Stimulated activated CD4-positive, alpha-beta T cell treated with anti-CD3 and anti-CD28 coated beads, Interleukin-15, amount 100 ng/mL, for 1 hour (primary cell): ENCODE data around the gene DEPDC1.
A peak's percentile ranks its signal among the peaks of the same experiment; 100 is the strongest.
"Not testable (repeated sequence)": the region's sequence is repeated elsewhere in the genome, so short reads cannot be mapped to it uniquely, and the experiment has no call there.

Source experiments
- DNase-seq, 2 donors: peaks; one replicate each; pipeline ENCODE4 v3.0.0-alpha.2; 2020; ENCODE audit warnings: low read depth in 1 of 2, low spot score in 1 of 2

The DEPDC1 gene, protein sequence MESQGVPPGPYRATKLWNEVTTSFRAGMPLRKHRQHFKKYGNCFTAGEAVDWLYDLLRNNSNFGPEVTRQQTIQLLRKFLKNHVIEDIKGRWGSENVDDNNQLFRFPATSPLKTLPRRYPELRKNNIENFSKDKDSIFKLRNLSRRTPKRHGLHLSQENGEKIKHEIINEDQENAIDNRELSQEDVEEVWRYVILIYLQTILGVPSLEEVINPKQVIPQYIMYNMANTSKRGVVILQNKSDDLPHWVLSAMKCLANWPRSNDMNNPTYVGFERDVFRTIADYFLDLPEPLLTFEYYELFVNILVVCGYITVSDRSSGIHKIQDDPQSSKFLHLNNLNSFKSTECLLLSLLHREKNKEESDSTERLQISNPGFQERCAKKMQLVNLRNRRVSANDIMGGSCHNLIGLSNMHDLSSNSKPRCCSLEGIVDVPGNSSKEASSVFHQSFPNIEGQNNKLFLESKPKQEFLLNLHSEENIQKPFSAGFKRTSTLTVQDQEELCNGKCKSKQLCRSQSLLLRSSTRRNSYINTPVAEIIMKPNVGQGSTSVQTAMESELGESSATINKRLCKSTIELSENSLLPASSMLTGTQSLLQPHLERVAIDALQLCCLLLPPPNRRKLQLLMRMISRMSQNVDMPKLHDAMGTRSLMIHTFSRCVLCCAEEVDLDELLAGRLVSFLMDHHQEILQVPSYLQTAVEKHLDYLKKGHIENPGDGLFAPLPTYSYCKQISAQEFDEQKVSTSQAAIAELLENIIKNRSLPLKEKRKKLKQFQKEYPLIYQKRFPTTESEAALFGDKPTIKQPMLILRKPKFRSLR

DNA sequence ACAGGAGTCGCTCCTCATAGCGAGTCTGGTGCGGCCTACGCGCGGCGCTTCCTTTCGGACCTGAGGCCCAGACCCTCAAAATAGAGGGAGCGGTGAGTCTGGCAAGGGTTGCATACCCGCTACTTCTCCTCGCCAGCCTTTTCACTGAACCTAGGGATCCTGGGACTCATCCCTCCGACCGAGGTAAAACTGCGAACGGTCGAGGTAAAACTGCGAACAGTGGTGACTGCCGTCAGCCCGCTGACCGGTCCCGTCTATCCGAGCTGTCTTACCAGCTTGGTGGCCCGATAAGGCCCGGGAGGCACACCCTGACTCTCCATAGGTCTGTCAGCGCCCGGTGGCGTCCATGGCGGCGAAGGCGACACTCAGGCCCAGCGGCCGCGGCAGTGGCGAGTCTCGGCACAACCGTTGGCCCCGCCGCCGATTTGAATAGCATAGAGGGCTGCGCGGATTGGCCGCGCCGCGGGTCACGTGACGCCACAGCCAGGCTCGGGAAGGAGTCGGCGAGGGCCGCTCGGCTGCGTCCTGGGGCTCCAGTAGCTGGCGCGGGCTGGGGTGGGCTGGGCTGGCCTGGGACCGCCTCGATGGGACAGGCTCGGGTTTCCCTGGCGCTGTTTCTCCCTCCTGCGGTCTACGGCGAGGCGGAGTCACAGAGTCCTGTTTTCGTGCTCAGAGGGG lies at the start of gene DEPDC1:
DEPDC1 (minus strand) TSS at position 403 of the 678 bp plus-strand sequence; CDS start at position 320, 83 bp downstream.
- peak; percentile 28 to 54 for DNase-seq

DNA sequence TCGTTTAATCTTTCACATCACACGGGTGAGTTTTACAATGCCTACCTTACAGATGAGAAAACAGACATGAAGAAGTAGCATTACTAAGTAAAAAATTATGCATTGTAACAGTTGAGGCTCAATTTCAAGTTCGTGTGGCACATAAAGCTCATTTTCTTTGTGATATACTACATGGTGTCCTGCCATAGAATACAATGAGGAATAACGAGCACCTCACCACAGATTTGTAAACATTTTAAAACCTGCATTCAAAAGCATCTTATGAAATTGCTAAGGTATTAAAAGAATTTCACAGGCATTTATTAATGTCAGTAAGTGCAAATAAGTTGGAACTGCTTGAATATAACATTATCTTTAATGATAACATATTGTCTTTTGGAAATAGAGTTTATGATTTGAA lies 47.8 kb upstream of the DEPDC1 start:
- DNase-seq: no peak

DNA sequence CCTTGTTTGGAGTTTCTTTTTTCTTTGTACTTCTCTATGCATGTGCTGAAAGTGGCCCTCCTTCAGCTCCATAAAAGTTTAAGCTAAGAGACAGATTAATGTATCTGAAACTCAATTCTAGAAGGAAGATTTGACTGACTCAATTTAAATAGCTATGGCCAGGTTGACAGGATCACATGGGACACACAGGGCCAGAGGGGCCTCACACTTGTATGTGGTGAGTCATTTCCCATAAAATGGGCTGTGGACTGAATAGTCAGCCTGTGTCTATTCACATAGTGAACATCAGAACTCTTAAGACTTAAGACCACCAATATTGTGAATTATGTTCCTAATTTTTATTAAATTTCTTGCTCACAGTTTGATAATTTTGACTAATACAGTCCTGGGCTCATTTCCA lies 45.7 kb upstream of the DEPDC1 start:
- DNase-seq: no peak

DNA sequence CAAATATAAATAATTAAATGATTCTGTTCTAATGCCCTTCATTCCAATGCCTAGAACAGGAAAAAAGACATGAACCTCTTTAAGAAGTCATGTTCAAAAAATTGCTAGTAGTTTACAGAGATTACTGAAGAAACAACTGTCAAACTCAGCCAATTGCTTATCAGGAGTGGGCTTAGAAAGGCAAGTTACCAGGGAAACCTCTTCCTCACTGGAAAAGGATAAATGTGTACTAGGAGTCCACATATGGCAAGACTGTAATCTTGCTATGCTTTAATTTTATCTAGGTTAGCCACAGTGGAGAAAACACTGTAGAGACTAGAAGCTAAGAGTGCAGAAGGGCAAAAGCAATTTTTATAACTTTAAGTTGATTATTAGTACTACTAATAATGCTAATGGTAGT lies 42.1 kb upstream of the DEPDC1 start:
- DNase-seq: no peak

DNA sequence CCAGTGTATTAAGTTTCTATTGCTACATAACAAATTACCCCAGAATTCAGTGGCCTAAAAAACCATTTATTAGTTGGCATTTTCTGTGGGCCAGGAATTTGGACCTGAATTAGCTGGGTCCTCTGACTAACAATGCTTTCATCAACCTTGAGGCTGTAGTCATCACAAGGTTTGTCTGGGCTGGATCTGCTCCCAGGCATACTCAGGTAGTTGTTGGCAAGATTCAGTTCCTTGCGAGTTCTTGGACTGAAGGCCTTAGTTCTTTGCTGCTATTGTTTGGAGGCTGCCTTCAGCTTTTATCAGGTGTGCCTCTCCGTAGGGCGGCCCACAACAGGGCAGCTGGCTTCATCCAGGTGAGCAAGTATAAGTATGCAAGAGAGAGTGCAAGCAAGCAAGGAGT lies 31.4 kb upstream of the DEPDC1 start:
- DNase-seq: no peak

DNA sequence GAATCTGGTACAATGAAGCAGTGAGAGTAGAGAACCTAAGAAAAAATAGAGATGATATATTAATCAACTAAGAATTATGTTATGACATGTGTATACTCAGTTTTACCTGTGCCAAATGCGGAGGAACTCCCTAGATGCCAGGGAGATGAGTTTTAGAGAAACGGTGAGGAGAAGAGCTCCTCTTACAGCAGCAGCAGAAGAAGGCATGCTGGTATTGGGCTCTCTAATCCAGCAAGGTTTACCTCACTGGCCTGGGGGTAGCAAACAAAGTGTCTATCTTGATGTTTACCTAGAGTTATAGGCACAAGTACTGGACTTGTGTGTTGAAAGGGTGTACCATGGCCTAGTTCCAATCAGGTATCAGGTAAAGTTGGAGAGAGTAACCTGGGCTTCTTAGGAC lies 28.9 kb upstream of the DEPDC1 start:
- DNase-seq: no peak

DNA sequence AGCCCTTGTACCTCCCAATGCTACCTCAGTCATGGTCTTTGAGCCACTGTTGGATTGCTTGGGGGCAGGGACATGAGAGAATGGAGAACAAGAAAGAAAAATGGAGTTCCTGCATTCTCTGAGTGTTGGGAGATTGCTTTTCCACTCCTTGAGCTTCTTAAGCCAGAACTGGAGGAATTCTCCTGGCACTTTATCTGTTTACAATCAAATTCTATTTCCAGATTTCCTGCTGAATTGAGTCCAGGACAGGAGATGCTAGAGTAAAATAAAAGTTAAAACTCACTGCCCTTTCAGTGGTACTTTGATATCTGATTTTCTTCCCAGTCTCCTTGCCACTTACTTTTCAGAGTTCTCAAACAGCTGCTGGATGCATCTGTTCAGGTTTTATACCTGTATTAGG lies 24.4 kb upstream of the DEPDC1 start:
- DNase-seq: no peak

DNA sequence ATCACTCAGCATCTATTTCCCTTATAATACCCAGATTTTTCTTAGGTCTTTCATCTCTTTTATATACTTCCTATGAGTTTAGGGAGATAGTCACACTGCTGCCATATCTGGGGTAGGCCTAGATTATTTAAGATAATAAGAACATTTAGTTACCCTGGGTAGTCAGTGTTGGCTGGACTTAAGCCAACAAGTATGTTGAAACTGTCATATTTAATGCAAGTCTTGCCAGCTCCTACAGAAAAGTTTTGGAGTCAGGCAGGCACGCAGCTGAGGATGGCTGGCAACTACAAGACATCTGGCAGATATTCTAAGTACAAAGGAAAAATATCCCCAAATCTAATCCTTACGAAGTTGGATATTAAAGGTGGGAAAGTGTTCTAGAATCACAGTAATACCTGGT lies 19.2 kb upstream of the DEPDC1 start:
- DNase-seq: no peak

DNA sequence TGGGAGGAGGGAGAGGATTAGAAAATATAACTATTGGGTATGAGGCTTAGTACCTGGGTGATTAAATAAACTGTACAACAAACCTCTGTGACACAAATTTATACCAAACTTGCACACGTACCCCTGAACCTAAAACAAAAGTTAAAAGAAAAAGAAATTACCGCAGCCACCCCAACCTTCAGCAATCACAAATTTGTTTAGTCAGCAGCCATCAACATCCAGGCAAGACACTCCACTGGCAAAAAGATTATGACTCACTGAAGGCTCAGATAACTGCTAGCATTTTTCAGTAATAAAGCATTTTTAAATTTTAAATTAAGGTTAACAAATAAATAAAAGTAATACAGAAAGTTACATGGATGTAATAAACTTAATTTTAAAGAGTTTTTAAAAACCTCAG lies 14.4 kb upstream of the DEPDC1 start:
- DNase-seq: no peak

DNA sequence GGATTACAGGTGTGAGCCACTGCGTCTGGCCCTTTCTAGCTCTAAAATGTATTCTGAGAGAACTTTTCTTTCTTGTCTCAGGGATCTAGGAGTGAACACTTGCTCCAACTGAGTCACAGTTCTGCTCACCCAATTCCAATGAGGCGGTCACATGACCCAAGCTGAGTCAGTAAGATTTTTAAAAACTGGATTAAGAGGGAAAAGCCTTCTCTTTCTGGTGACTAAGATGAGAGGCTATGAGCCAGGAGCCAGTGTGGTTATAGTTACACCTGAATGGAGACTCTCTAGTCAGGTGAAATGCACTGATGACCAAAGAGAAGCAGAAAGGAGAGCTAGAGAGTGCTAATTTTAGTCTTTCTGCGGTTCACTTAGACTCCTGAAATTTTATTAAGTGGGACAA lies 9.5 kb upstream of the DEPDC1 start:
- no peak for DNase-seq

DNA sequence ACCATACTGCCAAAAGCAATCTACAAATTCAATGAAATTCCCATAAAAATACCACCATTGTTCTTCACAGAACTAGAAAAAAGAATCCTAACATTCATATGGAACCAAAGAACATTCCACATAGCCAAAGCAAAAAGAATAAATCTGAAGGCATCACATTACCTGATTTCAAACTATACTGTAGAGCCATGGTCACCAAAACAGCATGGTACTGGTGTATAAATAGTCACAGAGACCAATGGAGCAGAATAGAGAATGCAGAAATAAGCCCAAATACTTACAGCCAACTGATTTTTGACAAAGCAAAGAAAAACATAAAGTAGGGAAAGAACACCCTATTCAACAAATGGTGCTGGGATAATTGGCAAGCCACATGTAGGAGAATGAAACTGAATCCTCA lies 6.2 kb upstream of the DEPDC1 start:
- DNase-seq: no peak

DNA sequence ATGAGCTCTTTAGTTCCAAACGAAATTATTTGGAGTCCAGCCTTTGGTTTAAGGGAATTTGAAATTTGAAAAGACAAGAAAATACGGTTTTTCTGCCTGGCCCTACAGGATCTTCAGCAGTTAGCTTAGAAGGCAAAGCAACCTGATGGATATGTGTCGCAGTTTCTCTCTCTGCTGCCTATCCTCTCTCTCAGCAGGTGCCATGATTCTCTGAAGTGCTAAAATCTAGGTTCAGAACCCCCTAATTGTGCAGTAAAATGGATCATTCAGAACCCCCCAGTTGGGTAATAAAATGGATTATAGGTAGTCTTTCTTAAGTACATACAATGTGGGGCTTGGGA lies 446 bp upstream of the DEPDC1 start:
- no peak for DNase-seq

DNA sequence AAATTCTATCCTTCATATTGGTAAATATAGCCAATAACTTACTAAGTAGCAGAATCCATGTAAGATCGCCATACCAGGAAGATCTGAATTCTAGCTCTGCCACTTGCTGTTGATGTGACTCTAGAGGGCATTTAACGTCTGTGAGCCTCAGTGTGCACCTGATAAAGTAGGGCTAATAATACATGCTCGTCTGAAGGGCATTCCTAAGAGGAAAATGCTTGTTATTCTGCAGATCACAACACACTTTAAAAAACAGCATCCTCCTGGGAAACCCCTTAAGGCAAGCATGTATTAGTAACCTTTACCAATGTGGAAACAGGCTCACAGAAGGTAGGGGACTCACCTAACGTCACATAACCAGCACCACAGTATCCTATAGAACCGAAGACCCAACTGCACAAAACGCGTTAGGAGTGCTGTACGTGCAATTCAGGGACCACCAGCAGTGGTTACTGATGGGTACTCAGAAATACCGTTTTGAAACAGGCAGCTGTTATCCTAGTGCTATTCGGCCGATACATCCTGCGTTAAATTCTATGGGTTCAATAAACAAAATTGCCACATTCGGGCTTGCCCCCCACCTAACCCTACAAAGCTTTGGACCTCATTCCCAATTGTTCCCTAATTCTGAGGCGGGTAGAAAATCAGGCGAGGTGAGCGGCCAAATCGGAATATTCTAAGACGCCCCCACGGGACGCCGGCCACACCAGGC lies 758 bp downstream of the DEPDC1 start:
- DNase-seq: no peak

DNA sequence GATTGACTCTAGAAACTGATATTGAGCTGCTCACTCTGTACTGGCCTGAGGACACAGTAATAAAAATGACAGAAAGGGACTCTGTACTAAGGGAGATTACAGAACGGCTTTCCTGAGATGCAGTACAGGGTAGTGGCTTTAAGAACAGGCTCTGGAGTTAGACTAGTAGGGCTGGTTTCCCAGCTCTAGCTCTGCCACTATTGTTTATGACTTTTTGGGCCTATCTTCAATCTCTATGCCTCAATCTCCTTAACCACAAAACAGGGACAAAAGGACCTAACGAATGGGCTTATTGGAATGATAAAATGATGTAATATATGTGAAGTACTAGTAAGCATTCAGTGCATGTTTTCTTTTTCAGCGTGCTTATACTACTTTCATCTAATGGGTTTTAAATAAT lies 1.4 kb downstream of the DEPDC1 start:
- DNase-seq: no peak

DNA sequence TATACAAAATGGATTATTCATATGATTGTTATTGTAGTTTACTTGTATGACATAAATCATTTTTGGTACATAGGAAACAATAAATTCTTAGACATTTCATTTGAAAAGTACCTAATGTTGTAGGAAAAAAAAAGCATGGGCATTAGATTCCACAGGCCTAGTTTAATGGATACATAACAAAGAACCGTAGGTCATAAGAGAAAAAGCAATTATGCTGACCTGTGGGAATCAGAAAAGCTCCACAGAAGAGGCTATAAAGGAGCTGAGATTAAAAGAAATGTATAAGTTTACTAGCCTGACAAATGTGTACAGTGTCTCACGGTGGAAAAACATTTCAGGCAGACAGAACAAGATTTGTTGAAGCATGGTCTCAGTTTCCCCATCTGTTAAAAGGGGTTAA lies 3.7 kb downstream of the DEPDC1 start:
- no peak for DNase-seq

DNA sequence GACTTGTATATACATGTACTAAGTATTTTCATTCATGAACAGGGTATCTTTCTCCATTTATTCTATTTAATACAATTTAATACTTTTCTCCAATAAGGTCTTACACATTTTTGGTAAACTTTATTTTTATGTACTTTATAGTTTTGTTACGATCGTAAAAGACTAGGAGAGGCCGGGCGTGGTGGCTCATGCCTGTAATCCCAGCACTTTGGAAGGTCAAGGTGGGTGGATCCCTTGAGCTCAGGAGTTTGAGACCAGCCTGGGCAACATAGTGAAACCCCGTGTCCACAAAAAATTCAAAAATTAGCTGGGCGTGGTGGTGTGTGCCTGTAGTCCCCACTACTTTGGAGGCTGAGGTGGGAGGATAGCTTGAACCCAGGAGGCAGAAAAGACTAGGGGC lies 4.6 kb downstream of the DEPDC1 start:
- DNase-seq: not testable (repeated sequence)

DNA sequence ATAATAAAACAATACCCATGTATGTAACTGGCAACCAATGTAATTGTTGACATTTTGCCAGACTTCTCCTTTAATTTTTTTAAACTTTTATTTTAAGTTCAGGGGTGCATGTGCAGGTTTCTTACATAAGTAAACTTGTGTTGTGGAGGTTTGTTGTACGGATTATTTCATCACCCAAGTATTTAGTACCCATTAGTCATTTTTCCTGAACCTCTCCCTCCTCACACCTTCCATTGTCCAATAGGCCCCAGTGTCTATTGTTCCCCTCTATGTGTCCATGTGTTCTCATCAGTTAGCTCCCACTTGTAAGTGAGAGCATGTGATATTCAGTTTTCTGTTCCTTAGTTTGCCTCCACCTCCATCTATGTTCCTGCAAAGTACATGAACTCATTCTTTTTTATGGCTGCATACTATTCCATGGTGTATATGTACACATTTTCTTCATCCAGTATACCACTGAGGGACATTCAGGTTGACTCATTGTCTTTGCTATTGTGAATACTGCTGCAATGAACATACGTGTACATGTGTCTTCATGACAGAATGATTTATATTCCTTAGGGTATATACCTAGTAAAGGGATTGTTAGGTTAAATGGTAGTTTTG lies 6.7 kb downstream of the DEPDC1 start:
- no peak for DNase-seq

DNA sequence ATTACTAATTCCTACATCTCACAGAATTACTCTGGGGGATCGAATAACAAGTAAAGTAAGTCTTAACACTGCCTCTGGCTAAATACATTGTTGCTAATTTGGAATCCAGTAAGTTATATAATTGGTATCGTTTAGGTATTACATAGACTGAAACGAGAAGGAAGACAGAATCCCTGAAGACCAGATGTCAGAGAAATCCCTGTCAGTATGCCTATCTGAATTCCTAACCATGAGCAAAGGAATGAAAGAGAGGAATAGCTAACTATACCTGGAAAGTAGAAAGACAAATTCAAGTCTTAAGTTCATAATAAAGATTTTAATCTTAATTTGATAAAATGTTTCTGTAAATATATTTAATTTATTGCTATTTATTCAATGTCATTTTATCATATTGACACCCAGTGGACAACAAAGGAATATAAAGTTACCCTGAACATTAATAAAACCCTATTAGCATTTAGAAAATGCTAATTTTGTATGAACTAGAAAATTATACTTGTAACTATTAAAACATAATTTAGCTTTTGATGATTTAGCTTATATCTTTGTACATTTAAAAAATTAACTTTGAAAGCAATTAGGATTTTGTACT lies 11.4 kb downstream of the DEPDC1 start:
- no peak for DNase-seq

DNA sequence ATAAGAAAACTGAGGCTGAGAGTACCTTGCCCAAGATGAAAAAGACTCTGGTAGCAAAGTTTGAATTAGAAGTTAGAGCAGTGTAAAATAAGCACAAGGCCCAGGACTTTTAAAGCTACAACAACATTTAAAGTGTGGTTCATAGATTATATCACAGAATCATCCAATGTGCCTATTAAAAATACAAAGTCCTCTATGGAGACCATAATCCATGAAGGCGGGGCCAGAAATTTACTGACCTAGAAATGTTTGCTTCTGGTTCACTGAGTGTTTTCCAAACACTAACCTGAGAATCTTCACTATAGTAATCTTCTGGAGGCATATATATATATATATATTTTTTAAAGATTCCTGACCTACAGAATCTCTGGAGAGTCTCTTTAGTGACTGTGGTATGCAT lies 12.3 kb downstream of the DEPDC1 start:
- no peak for DNase-seq

DNA sequence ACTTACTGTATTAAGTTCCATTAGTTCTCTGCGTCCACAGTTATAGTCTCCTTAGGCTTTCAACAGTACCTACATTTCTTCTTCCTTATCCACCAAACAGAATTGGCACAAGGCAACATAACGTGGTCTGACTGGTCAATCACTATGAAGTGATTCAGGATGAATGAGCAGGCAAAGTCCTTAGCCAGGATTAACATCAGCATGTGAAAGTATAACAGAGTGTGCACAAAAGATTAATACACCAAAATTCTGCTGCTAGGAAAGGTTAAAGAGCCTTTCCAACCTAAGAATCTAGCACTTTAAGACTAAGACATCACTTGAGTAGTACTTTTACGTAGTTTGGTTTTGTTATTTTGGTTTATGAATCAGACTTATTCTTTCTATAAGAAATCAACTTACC lies 15.8 kb downstream of the DEPDC1 start:
- DNase-seq: no peak

DNA sequence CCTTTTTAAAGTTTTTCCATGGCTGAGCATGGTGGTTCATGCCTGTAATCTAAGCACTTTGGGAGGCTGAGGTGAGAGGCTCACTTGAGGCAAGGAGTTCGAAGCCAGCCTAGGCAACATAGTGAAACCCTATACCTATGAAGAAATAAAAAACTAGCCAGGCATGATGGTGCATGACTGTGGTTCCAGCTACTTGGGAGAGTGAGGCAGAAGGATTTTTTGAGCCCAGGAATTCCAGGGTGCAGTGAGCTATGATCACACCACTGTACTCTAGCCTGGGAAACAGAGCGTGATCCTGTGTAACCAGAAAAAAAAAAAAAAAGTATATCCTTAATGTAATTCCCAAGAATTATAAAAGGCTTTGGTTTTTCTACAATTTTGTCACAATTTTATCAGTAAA lies 17.4 kb downstream of the DEPDC1 start:
- DNase-seq: no peak
